NCI-H2029 treated with DMSO at 0.1 percent for 48 hours (cell line): ENCODE data around the gene SLC39A1.

ENCODE experiments used
- DNase-seq: peaks from one replicate; lab custom pipeline; 2025; lab: John Stamatoyannopoulos, UW

SLC39A1 gene

GRCh38 chr1:153953859-153954365 lies 9.4 kb downstream of the SLC39A1 start:
- DNase-seq = no peak

- DNase-seq = no peak
These were observed 11.5 kb downstream of the SLC39A1 start for GRCh38 chr1:153951801-153952200.

DNA sequence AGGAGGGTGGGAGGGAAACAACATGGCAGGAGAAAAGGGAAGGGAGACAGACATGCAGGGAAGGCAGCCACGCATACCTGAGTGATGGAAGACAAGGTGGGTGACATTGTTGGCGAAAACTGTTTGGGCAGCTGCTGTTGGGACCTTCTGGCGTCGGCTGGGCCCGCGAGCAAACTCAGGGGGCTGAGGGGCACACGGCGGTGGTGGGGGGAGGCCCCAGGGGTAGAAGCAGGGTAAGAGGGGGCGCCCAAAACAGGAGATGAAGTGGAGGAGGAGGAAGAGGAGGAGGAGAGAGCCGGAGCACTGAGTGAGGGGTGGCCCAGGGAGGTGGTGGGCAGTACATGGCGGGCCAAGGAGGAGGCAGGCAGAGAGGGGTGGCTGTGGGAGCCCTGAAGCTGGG lies 12.2 kb downstream of the SLC39A1 start:
- no peak for DNase-seq

DNA sequence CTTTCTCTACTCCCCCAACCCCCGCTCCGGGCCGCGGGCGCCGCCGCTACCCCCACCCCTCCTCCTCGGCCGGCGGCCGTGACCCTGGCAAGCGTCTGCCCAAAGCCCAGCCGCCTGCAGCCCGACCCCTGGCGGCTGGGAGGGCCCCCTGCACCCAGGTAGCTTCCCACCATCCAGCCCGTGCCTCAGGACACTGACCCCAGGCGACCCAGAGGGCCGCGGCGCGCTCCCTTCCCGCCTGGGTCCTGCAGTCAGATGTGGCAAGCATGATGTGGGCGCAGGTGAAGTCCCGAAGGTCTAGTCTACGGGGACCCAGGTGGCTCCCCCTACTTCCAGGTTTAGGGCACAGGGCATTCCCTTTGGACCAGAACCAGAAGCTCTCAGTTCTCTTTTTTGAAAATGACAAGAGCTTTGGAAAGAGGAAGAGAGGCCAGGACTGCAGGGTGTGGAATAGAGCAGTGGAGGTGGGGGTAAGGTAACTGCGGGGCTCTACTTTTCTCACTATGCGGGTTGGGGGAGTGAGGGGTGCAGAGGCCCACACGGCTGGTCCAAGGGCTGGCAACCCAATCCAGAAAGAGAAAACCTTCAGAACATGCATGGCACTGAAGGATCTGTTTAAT lies 16.6 kb downstream of the SLC39A1 start, which contains the start of gene DENND4B:
DENND4B (minus strand) TSS at position 97 of the 620 bp plus-strand sequence. CDS start 2,344 bp downstream, outside the sequence.
- DNase-seq = peak; percentile 48

- DNase-seq = no peak
These were observed 17.3 kb downstream of the SLC39A1 start for GRCh38 chr1:153945795-153946621.

DNA sequence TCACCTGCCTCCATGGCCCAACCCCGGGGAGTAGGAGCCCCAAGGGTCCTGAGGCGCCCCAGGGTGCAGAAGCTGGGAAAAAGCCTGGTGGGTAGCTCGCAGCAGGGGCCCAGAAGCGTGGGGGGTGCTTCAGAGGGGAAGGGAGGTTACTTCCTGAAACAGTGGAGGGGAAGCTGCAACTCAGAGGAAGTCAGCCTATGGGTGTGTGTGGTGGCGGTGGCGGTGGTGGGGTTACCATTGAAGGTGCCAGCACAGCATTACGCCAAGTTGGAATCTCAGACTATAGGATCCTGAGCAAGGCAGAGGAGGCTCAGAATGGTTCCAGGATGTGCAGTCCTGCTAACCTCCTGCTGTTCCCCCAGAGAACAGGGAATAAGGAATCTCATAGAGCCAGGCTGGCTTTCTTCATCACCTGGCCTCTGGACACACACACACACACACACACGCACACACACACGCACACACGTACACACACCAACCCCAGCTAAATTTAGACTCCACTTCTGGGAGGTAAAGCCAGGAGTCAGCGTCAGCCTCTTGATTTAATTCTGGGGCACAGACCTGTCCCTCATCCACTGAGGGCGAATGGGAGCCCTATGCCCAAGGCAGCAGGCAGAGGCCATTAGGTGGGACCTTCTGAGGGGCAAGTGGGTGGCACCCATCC lies 18.1 kb downstream of the SLC39A1 start:
- no peak for DNase-seq

DNA sequence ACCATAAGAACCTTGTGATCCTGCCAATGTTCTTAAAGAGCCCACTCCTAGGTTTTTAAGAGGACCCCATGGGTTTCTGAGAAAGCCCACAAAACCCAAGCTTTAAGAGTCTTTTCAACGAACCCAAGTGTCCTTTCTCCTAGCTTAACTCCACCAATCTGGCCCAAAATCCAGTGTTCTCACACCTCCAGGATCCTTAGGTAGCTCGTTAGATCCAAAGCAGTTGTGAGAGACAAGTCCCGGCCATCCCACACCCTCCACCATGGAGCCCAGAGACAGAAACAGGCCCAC lies 18.6 kb downstream of the SLC39A1 start:
- no peak for DNase-seq

DNA sequence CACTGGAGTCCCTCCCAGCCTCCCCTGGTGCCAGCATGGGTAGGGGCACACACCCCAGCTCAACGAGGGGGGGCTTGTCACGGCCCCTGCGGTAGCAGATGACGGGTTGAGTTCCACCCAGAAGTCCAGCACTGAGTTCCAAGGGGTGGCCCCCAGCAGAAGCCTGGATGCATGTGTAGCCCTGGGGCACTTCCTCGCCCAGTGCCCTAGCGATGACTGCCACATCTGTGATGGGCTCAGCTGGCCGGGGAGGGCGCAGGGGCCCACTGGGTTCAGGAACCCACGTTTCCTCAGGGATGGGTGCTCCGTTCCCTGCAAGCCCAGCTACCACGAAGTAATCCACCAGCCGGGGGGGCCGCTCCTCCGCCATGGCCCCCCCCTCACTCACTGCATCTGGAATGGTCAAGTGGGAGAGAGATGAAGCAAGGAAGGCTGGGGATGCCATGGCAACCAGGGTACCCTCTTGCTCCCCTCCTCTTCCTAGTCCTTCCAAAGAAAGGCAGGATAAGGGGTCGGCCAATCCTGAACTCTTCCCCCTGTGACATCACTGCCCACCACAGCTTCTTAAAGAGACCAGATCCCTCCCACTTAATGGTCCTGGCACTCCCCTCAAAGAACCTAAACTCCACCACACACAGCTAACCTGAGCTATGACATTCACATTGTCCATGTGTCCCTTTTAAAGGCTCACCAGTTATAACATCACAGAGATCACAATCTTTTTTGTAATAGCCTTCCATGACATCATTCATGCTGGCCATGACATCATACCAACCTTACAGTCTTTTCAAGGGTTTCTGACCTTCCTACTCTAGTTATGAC lies 19.1 kb downstream of the SLC39A1 start:
- no peak for DNase-seq

DNA sequence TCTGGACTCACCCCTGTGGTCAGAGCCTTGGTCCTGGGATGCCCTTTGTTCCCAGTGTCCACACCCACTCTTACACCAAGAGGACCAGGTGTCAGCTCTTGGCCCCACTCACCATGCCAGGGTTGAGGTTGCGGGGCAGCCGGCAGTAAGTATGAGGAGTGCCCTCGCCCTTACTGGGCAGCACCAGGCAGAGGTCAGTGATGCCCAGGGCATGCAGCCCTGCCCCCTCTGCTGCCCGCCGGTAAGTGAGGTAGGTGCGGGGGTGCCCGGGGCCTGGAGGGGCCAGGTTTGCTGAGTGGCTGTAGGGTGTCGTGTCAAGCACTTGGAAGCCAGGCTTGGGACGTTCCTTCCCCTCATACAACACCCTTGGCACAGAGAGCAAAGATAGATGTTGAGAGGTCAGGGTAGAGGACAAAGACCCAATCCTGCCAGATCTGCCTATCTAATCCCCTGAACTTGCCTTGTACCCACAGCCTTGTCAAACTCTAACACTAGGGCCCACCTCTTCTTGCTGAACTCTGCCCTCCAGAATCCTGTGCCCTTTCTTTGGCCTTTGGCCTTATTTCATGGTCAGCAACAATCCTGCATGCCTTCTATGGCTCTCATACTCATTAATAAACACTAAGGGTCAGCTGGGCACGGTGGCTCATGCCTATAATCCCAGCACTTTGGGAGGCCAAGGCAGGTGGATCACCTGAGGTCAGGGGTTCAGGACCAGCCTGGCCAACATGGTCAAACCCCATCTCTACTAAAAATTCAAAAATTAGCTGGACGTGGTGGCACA lies 20.4 kb downstream of the SLC39A1 start:
- no peak for DNase-seq

- DNase-seq = no peak
These were observed 21.3 kb downstream of the SLC39A1 start for GRCh38 chr1:153941826-153942725.

DNA sequence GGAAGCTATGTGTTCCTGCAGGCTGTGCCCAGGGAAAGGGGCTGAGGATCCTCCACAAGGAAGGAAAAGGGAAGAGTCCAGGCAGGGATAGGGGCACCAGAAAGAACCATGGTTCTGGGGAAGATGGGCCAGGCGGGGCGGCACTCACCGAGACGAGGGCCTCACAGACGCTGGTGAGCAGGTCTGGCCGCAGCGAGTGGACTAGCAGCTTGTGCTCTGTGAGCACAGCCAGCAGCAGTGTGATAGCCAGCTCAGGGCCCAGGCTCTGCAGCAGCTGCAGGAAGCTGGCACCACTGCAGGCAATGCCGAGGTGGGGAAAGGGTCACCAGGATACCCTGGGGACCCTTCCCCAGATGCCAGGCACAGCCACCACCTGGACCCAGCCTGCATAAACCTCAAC lies 22.6 kb downstream of the SLC39A1 start:
- DNase-seq = no peak

DNA sequence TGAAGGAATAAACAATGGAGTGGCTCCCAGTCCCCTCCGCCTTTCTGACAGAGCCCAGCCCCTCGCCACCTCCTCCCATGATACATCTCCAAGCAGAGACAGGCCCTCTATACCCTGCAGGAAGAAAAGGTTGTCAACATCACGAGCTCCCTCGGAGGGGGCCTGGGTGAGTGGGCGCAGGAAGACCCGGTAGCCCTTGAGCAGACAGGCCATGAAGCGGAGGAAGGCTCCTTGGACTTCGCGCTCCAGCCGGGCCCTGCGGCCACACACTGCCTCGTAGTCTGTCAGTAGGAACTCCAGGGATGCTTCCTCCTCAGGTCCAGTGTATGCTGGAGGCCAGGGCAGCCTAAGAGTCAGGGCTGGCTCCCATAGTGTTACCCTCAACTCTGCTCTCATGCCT lies 23.9 kb downstream of the SLC39A1 start:
- no peak for DNase-seq

DNA sequence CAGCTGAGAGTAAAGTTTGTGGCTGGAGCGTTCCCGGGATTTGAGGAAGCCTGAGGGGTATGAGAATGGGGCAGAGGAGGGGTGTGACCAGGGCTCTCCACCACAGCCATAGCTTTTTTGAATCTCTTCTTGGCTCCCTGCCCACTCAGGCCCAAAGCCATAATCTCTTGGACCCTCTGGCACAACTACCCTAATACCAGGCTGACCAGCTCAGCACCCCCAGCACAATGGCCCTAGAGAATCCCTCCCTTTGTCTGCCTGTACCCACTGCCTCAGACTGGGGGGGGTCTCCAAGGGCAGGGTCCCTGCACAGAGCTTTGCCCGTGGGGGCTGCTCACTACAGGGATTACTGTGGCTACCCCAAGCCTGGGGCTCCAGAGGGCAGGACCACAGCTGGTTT lies 24.3 kb downstream of the SLC39A1 start:
- no peak for DNase-seq

DNA sequence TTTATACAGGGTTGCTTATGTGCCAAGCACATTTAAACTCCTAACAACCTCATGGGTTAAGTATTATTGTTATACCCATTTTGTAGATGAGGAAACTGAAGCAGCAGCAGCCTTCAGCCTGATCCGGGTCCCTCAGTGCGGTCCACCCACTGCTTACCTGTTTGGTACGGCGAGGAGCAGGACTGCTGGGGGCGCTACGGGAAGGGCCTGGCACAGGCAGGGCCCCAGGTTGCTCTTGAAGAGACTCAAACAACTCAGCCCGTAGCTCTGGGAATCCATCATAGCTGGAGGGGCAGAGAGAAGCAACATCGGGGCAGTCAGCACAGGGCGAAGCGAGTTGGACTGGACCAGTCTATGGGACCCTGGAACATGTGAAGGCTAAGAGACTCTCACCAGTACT lies 26.0 kb downstream of the SLC39A1 start:
- DNase-seq = no peak

- DNase-seq = no peak
These were observed 27.1 kb downstream of the SLC39A1 start for GRCh38 chr1:153936011-153936802.

DNA sequence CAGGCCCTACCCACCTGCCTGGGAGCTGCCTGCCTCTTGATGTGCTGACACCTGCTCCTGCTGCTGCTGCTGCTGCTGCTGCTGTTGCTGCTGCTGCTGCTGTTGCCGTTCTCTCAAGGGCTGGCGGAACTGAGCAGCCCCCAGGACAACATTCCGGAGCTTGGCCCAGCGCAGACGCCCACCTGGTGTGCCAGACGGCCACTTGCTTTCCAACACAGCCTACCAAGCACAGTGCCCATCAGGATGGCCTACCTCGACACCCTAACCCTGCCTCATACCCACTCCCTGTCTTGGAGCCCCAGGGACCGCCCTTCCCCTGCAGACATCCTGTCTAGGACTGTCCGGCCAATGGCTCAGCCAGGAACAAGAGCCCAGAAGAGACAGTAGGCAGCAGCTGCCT lies 28.6 kb downstream of the SLC39A1 start:
- DNase-seq = no peak

- DNase-seq = no peak
These were observed 29.4 kb downstream of the SLC39A1 start for GRCh38 chr1:153933955-153934354.

GRCh38 chr1:153933430-153933829 lies 29.9 kb downstream of the SLC39A1 start:
- no peak for DNase-seq
